Adrenal gland (tissue), 5 donors: ENCODE measurements around the gene ABCC10.

Experiments
- POLR2A ChIP-seq, 2 donors: fragments of 450-650 bp; IDR thresholded peaks; one replicate each; pipeline ENCODE4 v1.6.1; 2017; ENCODE audit warnings: antibody characterized with exemption in 2 of 2, mild to moderate bottlenecking in 2 of 2, moderate library complexity in 1 of 2
- TF ChIP-seq, protein P1 (sequence below), 6 experiments: fragments of 450-650 bp in 4 of 6; fragments of 200-600 bp in 2 of 6; sonication (generic) in 1 of 6; IDR thresholded peaks; 1 replicate in 5 of 6; 2 replicates in 1 of 6; pipeline versions ENCODE4 v1.5.1 to v1.8.0; 2016 to 2021; ENCODE audit warnings: antibody characterized with exemption in 6 of 6, mild to moderate bottlenecking in 2 of 6, moderate library complexity in 1 of 6
- donor health status: DM: no; HTN: no; CAD: no.

DNA sequence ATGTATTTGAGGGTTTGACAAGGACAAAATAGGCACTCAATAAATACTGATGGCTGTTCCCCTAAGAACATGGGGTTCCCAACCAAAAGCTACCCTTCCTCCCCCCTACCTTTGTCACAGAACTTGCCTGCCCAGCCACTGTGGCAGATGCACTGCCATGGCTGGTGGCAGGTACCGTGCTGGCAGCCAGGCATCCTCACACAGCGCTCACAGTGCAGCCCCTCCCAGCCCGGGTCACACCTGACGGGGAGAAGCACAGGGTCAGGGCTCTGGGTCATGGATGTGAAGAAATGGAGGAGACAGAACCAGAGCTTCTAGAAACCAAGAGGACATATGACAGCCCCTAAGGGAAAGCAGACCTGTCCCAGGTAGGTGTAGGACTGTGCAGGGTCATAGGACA is 25.6 kb downstream of the ABCC10 start:
- TF ChIP-seq, protein P1, sequence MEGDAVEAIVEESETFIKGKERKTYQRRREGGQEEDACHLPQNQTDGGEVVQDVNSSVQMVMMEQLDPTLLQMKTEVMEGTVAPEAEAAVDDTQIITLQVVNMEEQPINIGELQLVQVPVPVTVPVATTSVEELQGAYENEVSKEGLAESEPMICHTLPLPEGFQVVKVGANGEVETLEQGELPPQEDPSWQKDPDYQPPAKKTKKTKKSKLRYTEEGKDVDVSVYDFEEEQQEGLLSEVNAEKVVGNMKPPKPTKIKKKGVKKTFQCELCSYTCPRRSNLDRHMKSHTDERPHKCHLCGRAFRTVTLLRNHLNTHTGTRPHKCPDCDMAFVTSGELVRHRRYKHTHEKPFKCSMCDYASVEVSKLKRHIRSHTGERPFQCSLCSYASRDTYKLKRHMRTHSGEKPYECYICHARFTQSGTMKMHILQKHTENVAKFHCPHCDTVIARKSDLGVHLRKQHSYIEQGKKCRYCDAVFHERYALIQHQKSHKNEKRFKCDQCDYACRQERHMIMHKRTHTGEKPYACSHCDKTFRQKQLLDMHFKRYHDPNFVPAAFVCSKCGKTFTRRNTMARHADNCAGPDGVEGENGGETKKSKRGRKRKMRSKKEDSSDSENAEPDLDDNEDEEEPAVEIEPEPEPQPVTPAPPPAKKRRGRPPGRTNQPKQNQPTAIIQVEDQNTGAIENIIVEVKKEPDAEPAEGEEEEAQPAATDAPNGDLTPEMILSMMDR (IDR thresholded peaks at IDR 0.05) = no peak
- TF ChIP-seq POLR2A (IDR thresholded peaks at IDR 0.05) = no peak
